Measurements from ENCODE around the gene TMED1.
"Not testable (repeated sequence)": the region's sequence is repeated elsewhere in the genome, so short reads cannot be mapped to it uniquely, and the experiment has no call there.

The TMED1 gene, protein sequence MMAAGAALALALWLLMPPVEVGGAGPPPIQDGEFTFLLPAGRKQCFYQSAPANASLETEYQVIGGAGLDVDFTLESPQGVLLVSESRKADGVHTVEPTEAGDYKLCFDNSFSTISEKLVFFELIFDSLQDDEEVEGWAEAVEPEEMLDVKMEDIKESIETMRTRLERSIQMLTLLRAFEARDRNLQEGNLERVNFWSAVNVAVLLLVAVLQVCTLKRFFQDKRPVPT

DNA sequence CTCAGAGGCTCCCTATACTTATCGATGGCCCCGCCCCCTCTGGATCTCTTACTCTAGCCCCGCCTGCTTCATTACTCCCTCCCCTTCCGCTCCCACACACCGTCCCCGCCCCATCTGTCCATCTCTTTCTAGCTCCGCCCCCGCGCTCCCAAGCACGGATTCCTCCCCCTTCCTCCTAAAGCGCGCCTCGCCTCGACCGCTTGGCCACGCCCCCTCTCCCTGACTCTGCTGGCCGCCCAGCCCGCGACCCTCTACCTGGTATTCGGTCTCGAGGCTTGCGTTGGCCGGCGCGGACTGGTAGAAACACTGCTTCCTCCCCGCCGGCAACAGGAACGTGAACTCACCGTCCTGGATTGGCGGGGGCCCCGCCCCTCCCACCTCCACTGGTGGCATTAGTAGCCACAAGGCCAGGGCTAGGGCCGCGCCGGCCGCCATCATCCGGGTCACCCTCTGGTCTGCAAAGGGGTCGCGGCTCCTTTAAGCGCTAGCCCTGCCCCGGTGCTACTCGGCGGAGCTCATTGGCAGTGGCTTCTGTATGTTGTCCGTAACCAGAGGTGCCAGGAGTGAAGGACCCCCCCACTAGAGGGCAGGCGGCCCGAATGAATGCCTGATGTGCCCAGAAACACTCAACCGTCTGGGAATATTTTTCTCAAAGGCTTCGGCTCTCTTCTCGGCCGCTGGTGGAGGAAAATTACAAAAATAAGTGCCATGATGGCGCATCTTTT is at the start of gene TMED1:
TMED1 (minus strand) TSS at position 459 of the 725 bp plus-strand sequence; CDS start at position 438, 21 bp downstream.
- peak; percentile 93 for DNase-seq (ENCODE audit: low read depth)

DNA sequence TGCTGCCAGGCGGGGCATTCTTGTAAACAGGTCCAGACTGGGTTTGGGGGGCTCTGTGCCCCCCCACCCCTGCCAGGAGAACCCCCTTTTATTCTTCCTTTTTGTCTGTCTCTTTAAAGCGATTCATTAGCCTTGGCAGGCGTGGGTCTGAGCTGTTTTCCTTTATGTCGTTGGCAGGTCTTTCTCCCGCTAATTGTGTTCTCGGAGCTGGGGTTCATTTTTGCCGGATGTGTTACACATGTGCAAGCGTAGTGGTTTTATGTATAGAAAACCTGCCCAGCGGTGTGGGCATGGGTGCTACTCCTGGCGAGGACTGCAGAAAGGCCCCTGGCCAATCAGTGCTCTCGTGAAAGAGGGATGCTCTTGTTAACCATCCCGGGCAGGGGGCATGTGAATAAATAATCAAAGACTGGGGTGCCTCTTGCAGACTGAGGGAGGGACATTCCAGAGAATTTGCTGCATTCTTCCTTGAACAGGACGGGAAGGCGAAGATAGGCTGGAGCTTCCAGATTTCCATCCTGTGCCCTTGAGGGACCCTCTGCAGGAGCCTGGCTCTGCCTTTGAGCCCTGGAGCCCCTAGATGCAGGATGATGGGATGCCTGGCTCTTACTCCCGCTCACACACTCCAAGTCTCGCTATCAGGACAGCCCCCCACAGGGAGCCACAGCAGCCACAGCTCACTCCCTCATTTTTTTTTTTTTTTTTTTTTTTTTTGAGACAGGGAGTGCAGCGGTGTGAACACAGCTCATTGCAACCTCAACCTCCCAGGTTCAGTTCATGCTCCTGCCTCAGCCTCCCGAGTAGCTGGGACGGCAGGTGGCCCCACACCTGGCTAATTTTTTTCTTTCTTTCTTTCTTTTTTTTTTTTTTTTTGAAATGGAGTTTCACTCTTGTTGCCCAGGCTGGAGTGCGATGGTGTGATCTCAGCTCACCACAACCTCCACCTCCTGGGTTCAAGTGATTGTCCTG is 49.5 kb upstream of the TMED1 start:
- no peak for DNase-seq (ENCODE audit: low read depth)

DNA sequence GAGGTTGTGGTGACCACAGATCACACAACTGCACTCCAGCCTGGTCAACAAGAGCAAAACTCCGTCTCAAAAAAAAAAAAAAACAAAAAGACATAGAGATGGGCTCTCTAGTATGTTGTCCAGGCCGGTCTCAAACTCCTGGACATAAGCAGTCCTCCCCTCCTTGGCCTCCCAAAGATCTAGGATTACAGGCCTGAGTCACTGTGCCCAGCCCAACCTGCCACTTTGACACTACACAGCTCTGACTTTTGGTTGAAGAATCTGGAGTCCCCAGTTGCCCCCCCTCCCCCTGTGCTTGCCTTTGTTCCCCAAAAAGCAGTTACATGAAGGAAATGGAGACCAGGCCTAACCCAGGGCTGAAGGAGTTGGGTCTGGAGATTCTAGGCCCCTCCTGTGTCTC is 48.3 kb upstream of the TMED1 start:
- DNase-seq (ENCODE audit: low read depth), result no peak

DNA sequence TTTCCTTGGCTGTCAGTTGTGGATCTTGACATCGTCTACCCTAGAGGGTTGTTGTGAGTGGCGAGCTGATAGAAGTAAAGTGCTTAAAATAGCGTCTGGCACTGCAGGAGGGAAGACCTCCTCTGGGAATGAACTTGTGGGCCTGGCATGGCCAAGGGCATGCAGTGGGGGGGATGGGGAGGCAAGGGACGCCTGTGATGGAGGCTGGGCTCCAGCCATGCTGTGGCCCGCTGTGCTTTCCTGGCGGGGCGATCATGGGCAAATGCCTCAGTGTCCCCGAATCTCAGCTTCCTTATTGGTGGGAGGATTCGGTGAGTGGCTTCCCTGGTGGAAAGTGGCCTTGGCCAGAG is 46.1 kb upstream of the TMED1 start:
- DNase-seq (ENCODE audit: low read depth), result no peak

DNA sequence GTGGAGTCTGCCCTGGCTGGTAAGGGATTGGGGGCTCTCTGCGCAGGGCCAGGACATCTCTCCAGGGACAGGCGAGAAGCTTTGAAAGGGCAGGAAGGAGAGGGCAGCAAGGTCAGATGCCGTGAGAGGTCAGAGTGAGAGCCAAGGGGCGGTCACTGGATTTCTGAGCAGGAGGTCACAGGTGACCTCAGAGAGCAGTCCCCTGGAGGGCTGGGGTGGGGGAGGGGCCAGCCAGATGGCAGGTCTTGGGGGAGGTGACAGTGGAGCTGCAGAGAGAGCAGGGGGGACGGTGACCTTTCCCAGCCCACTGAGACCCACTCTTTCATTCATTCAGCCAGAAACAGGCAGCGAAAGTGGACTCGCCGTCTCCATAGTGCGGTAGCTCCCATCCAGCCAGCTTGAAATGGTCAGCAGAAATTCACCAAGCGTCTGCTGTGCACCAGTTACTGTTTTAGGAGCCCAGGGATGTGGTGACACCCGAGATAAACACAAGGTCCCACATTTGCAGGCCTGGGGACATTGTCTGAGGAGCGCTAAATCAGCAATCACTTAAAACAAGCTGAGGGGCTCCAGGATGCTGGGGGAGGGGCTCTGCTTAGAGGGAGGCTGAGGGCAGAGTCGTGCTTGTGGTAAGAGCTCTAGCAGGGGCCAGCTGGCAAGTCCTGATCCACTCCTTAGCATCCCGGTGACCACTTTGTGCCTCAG is 45.5 kb upstream of the TMED1 start:
- DNase-seq (ENCODE audit: low read depth), result no peak

DNA sequence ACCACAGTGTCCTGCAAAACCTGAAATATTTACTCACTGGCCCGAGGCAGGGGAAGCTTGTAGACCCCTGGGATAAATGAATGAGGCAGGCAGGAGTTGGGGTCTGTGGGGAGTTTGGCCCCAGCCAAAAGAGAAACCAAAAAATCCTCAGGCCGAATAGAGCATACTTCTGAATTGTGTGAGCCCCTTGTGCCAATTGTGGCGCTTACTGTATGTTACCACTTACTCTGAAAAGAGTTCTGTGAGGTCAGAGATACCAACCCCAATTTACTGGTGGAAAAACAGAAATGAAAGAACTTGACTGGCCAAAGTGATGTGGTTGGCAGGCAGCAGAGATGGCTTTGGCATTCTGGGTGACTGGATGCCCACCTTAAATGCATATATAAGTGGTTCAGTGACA is 42.2 kb upstream of the TMED1 start:
- DNase-seq (ENCODE audit: low read depth), result no peak

DNA sequence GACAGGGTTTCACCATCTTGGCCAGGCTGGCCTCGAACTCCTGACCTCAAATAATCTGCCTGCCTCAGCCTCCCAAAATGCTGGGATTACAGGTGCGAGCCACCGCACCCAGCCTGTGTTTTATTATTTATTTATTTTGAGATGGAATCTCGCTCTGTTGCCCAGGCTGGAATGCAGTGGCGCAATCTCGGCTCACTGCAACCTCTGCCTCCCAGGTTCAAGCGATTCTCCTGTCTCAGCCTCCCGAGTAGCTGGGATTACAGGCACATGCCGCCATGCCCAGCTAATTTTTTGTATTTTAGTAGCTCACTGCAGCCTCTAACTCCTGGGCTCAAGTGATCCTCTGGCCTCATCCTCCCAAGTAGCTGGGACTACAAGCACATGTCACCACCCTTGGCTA is 41.6 kb upstream of the TMED1 start:
- DNase-seq (ENCODE audit: low read depth), result not testable (repeated sequence)

DNA sequence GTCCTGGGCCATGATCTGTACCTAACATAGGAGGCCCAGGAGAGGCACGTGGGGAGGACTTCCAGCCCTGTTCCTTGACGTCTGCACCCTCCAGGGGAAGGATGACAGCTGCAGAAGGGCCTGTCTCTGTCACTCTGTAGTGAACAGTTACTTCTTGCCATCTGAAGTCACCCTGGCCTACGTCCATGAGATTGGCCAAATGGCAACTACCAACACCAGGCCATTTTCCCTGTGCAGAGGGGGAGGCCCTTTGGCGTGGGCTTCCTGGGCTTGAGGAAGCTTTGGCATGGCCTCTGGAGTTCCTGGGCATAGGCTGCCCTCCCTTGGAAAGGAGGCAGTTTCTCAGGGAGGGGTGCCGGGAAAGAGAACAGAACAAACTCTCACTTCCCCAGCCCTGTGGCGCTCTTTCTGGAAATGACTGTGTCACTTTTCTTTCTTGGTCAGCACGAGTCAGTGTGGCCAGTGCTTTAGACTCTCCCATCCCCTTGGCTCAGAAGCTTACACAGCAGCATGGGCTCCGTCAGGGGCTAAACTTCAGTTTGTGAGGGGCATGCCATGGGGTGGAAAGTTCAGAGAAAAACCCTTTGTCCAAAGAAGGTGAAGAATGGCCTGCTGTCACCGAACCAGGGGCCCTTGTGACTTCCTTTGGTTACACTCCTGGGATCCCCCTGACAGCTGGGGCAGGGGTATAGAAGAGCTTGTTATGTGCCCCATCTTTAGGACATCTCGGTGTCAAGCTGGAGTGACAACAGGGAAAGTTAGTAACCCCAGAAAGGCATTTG is 40.6 kb upstream of the TMED1 start:
- no peak for DNase-seq (ENCODE audit: low read depth)

DNA sequence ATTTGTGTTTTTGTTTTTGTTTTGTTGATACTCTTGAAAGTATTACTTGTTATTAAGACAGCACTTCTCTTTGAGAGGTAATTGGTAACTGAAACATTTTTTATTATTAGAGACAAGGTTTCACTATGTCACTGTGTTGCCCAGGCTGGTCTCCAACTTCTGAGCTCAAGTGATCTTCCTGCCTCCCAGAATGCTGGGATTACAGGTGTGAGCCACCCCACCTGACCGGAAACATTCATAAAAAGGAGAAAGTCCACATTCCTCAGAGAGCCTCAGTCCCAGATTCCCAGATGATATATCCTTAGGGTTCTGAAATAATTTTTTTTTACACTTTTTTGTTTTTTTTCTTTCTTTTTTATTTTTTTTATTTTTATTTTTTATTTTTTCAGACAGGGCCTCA is 38.0 kb upstream of the TMED1 start:
- no peak for DNase-seq (ENCODE audit: low read depth)

DNA sequence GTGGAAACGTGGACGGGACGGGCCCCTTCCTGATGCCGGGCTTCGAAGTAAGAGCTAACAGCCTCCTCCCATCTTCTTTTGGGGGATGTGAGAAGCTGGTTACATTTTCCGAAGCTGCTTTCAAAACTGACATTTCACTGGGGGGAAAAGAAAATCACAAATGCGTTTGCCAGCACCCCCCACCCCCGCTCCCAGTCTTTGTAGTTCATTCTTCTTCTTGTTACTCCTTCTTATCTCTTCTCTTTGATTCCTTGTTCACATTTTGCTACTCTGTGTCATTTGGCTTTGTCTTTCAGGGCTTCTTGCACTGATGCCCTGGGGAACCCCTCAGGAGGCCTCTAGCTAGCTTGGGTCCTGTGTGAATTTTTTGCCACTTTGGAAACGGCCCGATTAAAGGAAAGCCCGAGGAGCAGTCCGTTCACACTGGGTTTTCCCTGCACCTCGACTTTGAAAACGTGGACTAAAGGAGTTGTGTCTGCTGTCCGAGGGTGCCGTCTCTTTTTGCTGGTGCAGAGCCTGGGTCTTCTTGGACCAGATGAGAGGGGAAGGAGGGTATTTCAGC is 36.6 kb upstream of the TMED1 start:
- peak; percentile 23 for DNase-seq (ENCODE audit: low read depth)

DNA sequence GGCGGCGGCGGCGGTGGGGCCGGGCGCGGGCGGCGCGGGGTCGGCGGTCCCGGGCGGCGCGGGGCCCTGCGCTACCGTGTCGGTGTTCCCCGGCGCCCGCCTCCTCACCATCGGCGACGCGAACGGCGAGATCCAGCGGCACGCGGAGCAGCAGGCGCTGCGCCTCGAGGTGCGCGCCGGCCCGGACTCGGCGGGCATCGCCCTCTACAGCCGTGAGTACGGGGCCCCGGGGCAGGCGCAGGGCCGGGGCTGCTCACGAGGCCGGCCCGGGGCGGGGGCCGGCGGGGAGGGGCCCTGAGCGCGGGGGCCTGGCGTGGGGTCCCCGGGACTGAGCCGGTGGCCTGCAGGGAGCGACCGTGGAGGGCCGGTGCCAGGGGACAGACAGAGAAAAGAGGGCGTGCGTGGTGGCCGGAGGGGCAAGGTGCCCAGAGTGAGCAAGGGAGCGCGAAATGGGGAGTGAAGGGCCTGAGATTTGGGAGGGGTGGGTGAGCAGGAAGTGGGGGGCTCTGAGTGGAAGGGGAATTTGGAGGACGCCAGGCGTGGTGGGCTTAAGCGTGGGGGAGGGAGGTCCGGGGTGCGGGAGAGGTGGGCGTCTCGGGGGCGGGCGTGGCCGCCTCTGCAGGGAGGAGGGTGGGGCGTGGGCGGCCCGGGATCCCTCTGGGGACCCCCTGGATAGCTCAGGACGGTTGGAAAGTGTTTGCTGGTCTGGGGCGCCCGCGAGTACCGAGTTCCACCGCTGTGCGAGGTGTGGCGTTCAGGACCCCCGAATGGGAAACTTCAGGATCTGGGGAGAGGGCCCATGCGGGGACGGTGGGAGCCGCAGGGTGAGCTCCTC is 35.9 kb upstream of the TMED1 start:
- no peak for DNase-seq (ENCODE audit: low read depth)

DNA sequence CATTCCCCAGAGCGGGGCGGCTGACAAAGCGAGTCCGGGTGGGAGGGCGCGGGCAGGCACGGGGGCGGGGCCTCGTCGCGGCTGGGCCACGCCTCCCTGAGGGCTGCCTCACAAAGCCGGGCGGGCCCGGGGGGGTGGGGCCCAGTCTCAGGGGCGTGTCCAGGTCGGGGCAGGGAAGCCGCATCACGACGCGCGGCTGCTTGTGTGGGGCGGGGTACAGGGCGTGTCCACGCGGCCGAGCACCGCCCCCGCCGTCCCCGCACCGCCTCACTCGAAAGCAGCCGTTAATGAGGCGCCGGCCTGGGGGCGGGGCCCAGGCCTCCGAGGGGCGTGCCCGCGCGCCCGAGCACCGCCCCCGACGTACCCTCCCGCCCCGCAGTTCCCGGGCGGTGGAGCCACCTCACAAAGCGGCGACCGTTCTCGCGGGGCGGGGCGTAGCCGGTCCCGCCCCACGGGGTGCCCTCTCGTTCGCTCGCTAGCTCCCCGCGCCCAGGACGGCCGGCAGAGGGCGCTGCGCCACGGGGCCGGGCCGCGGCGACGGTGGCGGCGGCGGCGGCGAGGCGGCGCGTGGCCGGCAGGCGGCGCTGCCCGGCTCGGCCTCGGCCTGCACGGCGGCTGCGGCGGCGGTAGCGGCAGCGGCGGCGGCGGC is 35.1 kb upstream of the TMED1 start, which contains the start of gene CARM1:
CARM1 (plus strand) TSS at position 599 of the 649 bp plus-strand sequence. CDS start 150 bp downstream, outside the sequence.
- peak; percentile 99 for DNase-seq (ENCODE audit: low read depth)

DNA sequence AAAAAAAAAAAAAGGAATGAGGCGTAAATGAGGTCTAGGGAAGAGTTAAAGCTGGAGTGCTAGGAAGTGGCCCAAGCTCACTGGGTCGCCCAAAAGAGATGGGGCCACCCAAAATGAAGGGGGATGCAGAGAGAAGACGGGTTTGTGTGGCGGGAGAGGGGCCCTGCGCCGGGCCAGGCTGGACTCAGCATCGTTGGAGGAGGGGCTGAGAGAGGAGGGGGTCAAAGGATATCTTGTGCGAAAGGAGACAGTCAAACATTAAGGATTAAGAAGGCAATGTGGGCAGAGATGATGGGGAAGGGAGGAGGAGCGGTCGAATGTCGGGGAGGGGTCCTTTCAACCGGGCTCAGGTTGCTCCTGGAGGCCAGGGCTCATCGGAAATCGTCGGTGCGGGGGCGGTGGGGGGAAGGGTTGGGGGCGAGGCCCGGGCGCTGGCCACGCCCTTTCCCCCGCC is 34.5 kb upstream of the TMED1 start:
- no peak for DNase-seq (ENCODE audit: low read depth)

DNA sequence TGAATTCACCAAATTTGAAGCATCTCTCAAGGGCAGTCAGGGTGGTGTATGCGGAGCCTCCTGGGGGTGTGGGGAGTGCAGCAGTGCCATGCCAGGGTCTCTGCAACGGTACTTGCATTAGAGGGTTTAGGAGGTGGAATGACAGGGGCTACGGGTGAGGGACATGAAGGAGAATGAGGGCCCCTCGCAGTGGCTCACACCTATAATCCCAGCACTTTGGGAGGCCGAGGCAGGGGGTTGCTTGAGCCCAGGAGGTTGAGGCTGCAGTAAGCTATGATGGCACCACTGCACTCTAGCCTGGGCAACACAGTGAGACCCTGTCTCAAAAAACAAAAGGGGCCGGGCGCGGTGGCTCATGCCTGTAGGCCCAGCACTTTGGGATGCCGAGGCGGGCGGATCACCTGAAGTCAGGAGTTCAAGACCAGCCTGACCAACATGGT is 33.9 kb upstream of the TMED1 start:
- DNase-seq (ENCODE audit: low read depth), result not testable (repeated sequence)

DNA sequence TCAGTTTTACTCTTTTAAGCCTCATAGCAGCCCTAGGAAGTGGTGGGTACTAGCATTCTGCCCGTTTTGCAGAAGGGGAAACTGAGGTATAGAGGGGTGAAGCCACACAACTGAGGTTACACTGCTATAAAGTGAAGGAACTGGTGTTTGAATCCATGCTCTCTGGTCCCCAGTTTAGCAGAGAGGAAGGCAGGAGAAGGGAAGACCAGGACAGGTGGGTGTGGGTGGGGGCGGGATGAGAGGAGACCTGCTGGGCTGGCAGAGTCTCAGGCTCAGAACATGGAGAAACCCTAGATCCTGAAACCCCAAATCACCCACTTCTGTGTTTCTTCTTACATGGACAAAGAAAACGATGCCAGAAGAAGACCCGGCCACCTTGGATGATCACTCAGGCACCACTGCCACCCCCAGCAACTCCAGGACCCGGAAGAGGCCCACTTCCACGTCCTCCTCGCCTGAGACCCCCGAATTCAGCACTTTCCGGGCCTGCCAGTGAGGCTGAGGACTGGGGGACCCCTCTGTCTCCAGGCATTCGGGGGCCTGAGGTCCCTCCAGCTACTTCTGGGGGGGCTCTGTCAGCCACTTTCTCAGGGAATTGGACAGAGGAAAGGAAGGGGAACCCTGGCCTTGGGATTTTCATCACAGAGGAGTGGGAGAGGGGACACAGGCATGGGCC is 33.0 kb upstream of the TMED1 start:
- DNase-seq (ENCODE audit: low read depth), result no peak

DNA sequence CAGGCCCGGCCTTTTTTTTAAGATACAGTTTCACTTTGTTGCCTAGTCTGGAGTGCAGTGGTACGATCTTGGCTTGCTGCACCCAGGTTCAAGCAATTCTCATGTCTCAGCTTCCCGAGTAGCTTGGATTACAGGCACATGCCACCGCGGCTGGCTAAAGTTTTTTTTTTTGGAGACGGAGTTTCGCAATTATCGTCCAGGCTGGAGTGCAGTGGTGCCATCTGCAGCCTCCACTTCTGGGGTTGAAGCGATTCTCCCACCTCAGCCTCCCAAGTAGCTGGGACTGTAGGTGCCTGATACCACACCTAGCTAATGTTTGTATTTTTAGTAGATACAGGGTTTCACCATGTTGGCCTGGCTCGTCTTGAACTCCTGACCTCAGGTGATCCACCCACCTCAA is 30.5 kb upstream of the TMED1 start:
- DNase-seq (ENCODE audit: low read depth), result no peak

DNA sequence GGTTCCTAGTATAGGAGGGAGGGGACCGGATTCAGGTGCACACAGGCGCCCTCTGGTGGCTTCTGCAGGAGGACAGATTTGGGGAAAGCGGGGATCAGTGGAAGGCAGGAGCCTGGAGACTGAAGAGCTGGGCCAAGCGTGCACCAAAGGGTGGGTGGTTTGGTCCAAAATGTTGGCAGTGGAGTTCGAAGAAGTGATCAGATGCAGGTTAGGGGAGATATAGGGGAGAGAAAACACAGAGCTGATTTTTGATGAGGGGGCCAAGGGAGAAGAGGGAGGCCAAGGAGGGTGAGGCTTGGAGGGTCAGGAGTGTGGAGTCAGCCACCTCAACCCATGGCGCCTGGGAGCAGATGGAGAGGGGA is 28.5 kb upstream of the TMED1 start:
- DNase-seq (ENCODE audit: low read depth), result peak; percentile 77

DNA sequence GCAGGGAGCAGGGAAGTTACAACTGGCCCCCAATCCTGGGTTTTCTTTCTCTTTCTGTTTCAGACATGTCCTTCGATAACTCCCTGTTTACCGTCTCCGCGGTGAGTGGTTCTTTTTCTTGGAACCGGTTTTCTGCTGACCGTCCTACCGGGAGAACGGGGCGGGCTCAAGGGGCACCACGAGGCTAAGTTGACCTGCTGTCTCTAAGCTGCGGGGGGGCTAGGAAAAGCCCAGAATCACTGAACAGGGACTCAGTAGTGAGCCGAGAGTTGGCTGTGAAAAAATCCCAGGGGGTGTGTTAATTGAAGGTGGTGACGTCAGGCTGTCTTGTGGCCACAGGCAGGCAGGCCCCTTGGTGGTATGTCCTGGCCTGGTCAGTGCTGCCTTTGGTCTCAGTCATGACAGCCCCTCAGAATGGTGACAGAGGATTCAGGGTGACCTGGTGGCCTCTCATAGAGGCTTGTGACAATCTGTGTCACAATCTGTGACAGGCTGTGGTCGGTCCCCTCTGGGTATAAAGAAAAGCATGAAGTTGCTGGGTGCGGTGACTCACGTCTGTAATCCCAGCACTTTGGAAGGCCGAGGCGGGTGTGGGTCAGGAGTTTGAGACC is 27.2 kb upstream of the TMED1 start:
- no peak for DNase-seq (ENCODE audit: low read depth)
